GM21737 (cell line): ENCODE measurements around the gene APBB1.

ENCODE experiments used
- ATAC-seq: cut with Tn5 transposase; IDR thresholded peaks from one replicate; pipeline ENCODE4 v1.9.1; 2021; ENCODE audit warnings: mild to moderate bottlenecking, moderate library complexity; ENCODE audit not compliant: unreplicated experiment

APBB1 gene

GRCh38 chr11:6353367-6353987 is 65.4 kb downstream of the APBB1 start:
- no peak for ATAC-seq

- ATAC-seq = no peak
Observed at GRCh38 chr11:6351782-6352382, 67.0 kb downstream of the APBB1 start.

- ATAC-seq = no peak
Observed at GRCh38 chr11:6350486-6350885, 68.4 kb downstream of the APBB1 start.

GRCh38 chr11:6350043-6350442 is 68.9 kb downstream of the APBB1 start:
- ATAC-seq = no peak

- ATAC-seq = no peak
Observed at GRCh38 chr11:6345366-6345765, 73.5 kb downstream of the APBB1 start.
